ENCODE measurements around the gene L3HYPDH. TPM values are rescaled to one million over a fixed set of nuclear protein-coding genes. Genes with fewer than 3 reads are reported as not detected.
A peak's percentile ranks its signal among the peaks of the same experiment; 100 is the strongest.

L3HYPDH gene
- total RNA-seq (2014; rRNA removed; shearing (Covaris generic)) = 28.1 and 31.3 TPM in 2 replicates

DNA sequence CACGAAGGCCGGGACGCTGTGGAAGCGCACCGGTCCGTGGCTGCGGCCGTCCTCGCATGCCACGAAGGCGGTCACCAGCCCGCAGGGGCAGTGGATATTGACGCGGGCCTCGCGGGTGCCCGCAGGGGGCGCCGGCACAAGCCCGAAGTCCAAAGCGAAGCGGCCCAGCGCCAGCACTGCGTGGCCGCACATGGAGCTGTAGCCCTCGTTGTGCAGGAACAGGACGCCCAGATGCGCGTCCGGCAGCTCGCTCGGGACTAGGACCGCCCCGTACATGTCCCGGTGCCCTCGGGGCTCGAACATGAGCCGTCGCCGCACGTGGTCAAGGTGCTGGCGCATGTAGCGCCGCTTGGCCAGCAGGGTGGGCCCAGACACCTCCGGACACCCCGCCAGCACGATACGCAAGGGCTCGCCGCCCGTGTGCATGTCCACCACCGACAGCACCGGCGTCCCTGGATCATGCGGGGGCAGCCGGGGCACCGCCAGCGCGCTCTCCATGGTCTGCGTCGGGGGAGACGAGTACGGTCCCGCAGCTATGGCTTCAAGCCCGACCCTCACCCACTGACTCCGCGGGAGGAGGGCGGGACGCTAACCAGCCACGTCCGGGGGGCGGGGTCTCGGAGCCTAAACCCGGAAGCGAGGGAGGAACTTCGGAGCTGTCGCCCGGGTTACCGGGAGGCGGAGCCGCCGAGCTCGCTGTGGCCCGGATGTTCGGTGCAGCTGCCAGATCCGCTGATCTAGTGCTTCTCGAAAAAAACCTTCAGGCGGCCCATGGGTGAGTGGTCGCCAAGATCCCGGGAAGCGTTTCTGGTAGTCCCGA is at the start of gene L3HYPDH, which contains the start of gene JKAMP:
Gene L3HYPDH (minus strand): TSS at position 590 of the 820 bp plus-strand sequence. CDS start 92 bp downstream, at position 498.
Gene JKAMP (plus strand): TSS at position 699 of the 820 bp plus-strand sequence. CDS start 73 bp downstream, at position 772.
- DNase-seq (ENCODE audit: low spot score) = peak; percentile 78

DNA sequence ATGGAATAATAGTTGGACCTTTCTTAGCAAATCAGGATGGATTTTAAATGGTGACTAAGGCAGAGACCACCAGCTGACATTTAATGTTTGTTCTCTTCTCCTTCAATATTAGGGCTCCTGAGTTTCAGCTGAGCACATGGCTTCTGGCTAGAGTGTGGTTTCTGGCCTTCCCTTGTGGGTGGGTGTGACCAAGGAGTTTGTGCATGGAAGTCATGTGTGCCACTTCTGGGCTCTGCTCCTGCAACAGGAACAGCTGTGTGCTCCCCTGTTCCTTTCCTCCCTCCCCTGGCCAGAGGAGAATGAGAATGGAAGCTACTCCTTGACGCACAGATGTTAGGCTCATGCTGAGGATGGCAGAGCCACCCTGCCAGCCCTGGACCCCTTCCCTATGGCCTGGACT is 48.2 kb upstream of the L3HYPDH start:
- no peak for DNase-seq (ENCODE audit: low spot score)

DNA sequence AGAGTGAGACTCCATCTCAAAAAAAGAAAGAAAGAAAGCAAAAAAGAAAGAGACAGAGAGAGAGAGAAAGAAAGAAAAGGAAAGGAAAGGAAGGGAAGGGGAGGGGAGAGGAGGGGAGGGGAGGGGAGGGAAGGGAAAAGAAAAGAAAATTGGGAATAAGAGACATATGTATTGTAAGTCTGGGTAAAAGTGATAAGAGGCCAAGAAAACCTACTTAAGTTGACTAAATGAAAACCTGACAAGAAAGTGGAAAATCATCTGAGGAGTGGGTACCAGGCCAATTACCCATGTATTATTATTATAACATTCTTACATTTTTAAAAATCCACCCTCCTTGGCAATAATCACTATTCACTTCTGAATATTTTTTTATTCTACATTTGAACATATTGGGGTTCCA is 46.1 kb upstream of the L3HYPDH start:
- DNase-seq (ENCODE audit: low spot score) = no peak

DNA sequence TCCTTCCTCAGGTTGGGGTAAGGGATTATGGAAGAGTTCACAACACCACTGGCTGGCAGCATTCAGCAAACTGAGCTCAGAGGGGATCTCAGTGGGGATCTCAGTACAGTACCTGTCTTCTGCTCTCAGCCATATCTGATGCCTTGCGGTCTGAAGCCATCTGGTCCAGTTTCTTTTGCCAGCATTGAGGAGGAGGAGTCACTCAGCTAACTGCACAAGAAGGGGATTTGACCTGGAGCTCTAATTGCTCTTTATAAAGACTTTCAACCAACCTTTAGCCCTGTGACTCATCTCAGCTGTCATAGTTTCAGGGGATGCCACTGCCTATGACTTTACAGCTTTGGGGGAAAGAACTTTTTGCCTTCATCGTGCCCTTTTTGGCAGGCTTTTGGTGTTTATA is 45.0 kb upstream of the L3HYPDH start:
- DNase-seq (ENCODE audit: low spot score) = no peak

DNA sequence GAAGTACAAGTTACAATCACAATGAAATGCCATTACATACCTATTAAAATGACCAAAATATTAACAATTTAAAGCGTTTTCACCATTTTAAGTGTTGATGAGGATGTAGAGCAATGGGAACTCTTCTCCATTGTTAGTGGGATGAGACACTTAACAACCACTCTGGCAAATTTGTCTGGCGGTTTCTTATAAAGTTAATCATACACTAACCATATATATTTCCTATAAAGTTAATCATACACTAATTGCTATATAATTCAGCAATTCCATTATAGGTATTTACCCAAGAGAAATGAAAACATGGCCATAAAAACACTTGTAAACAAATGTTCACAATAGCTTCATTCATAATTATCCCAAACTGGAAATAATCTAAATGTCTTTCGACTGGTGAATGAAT is 36.0 kb upstream of the L3HYPDH start:
- no peak for DNase-seq (ENCODE audit: low spot score)

DNA sequence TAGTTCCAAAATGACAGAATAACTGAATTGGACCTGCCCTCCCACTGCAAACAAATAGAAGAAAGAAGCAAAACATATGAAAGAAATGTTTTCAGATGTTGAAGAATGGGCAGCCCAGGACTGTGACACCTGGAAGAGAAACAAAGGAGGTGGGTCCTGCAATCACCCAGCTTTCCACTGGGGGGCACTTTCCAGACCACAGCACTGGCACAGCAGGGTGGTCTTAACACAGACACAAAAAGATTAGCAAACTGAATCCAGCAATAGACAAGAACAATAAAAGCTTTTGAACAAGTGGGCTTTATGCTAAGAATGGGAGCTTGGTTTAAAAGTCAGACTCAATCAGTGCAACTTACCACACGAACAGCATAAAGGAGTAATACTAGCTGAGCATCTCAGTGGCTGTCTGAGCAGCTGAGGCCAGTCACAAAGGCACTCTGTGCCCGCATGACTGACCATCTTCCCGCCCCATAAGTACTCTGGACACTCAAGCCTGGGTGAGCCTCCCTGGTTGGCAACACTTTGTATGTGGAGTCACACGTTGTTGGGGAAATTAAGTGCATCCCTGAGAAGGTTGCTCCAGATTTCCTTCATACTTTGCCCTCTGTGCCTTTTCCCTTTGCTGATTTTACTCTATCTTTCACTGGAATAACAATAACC is 27.8 kb upstream of the L3HYPDH start:
- no peak for DNase-seq (ENCODE audit: low spot score)

DNA sequence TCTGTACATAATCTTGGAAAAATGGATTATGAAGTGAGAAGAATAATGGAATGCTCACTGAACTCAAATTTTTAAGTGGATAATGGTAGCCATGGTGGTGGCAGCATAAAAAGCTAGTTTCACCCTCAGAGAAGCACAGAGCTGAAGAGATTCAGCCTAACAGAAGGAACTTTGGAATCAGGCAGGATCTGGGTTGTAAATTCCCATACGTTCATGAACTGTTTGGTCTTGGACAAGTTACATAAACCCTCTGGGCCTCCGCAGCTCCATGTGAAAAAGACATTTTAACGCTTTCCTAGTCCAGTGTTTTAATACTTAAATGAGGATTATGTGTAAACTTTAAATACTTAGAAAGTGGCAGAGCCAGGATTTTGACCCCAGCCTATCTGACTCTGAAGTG is 26.8 kb upstream of the L3HYPDH start:
- DNase-seq (ENCODE audit: low spot score) = no peak

DNA sequence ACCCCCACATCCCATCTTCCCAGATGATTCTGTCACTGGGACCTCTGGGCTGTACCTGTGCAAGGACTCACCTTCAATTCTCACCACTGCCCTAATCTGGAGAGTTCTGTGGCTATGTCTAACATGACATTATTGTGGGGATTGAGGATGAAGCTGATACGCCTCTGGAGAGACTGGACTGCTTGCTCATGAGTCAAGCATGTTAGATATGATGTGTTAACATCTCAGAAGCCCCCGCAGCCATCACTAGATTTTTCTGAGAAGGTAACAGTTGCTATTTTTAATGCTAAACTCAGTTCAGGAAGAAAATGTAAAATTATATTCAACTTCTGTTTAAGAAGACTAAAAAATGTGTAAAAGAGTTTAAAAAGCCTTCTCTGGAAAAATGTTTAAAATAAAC is 25.8 kb upstream of the L3HYPDH start:
- no peak for DNase-seq (ENCODE audit: low spot score)

DNA sequence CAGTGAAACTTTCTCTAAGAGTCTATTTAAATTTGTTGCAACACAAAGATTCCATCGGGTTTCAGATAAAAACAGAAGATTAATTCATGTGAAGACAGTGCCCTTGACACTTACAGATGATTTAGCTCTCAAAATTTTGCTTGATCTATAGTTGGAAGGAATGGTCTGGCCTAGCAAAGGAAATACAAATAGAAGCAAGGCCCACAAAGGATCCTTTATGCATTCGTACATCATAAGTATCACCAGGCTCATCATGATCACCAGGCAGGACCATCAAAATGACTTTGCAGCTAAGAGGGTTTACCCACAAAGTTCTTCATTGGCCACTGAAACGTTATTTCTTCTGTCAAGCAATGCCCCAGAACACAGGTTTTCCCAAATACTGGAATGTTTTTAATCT is 24.9 kb upstream of the L3HYPDH start:
- no peak for DNase-seq (ENCODE audit: low spot score)

DNA sequence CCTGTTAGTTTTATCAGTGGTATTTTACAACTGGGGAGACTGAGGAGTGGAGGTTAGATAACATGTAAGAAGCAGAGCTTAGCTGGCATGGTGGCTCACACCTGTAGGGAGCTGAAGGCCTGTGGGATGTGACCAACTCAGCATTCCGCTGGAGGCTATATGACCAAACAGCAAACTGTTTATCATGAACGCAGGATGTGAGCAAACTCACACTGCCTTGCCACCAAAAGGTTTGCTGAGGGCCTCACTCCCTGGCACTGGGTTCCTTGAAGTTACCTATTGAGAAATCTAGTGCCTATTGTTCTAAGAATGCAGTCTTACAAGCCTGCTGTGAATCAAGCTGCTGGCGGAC is 23.5 kb upstream of the L3HYPDH start:
- DNase-seq (ENCODE audit: low spot score) = no peak

DNA sequence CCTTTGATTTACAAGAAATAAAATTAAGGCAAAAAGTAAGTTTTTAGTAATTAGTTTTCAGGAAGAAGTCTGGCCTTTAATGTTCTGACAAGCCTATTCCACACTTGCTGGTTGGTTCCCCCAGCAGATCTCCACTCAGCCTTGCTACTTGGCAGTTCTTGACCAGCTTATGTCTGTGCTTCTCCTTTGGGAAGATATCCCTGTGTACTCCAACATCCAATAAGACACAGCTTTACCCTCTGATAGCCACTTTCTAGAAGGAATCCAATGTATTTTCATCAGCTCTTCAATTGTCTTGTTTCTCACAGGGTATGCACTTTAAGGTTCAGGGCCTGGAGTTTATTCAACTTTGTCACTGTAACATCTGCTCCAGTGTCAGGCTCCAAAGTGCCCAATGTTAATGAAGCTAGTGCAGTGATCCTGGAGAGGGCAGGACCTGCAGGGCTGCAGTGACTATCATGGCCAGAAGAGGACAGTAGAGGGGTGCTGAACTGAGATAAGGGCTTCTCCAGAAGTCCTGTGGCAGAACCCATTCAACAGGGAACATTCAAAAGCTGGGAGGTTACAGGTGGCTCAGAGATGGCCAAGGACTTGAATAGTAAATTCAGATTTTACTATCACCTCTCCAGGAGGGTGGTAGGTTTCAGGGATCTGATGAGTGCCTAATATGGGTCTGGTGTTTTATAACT is 23.0 kb upstream of the L3HYPDH start:
- peak; percentile 51 for DNase-seq (ENCODE audit: low spot score)

DNA sequence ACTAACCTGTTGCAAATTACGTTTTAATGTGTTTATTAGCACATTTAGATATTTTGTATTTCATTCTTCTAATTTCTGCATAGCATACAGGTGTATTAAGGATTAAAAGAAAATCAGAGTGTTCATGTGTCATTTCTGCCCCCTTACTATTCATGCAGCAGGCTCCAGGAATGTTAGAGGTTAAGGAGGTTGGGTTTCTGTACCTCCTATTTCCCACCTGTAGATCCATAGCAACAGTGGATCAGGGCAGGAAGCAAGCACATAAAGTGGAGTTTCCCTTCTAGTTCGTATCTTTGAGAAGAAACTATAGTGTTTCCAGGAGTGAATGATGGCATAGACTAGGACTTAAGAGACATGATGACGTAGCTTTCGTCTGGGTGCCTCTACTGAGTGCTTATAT is 19.0 kb upstream of the L3HYPDH start:
- no peak for DNase-seq (ENCODE audit: low spot score)

DNA sequence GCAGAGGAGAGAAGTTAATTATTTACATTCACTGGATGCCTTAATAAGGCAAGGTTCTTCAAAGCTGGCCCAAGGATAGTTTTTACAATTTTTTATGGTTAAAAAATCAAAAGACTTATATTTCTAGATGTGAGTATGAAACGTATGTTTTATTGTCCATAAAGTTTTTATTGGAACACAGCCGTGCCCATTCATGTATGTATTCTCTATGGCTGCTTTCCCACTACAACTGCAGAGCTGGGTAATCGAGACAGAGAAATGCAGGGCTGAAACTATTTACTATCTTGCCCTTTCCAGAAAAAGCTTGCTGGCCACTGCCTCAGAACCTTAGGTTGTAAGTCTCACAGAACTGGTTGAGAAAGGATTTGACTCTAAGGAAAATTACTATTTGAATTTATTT is 16.5 kb upstream of the L3HYPDH start:
- DNase-seq (ENCODE audit: low spot score) = no peak

DNA sequence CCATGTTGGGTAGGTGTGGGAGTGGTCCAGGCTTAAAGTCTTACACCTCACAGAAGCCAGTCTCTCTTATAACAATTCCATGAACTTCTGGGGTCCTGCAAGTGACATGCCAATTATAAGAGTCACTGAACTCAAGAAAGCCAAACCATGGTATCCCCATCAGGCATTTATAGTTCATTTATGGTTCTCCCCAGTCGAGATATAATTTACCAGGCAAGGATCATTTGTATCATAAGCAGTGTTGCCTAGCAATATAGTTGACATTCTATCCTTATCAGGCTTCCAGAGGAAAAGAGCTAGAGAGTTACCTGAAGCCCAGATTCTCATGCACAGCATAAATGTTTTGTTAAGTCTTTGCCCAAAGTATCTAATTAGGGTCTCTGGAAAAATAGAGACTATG is 8.2 kb upstream of the L3HYPDH start:
- no peak for DNase-seq (ENCODE audit: low spot score)

DNA sequence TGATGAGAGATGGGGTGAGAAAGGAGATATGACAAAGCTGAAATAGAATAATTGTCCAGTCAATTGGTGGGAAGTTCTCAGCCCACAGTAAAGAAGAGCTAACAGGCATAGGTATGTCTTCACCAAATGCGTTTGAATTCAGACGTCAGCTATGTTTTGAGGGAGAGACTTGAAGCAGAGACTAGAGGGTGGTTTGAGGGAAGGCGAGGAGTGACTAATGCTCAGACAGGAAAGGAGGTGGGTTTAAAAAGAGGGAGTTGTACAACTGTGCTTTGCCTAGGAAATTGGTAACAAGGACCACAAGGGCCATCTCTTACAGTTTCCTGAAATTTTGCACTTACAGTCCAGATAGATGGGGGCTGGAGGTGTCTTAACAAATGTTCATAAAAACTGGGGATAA is 6.5 kb upstream of the L3HYPDH start:
- no peak for DNase-seq (ENCODE audit: low spot score)

DNA sequence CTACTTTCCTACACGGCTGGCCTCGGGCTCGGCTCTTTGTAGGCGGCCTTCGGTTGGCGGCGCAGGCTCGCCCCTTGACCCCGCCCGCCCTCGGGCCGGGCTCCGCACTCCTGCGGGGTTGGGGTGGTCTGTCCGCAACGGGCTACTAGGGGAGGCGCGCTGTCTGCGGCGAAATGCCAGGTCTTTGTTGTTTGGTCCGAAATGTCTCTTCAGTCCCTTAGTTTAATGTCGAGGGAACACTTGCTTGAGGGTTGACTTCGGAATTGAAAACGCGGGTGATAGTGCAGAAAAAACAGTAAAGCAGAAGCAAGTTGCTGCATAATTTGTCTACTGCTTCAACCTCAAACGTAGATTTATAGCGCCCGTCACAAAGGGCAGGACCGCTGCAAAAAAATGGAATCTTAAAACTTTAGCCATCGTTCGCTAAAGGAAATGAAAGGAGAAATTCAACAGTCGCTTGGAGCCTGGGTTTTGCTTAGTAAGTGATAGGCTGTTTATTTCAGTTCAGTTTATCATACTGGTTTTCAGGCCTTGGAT is 499 bp upstream of the L3HYPDH start:
- DNase-seq (ENCODE audit: low spot score) = peak; percentile 14

DNA sequence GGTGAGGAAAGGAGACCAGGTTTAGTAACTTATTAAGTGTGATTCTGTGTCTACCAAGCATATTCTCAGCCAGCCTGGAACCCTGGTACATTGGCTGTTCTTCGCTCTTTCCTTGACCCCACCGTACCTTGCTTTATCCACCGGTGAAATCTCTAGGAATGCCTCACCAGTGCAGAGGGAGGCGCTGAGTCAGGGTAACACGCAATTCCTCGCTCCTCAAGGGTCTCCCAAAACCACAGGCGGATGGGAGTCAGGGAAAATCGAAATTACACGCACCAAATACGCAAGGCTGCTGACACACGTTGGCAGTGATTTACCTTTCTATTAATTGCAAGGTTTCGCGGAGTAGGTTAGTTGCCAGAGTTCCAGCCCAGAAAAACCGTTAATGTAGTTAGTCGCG is 845 bp downstream of the L3HYPDH start:
- peak; percentile 12 for DNase-seq (ENCODE audit: low spot score)

DNA sequence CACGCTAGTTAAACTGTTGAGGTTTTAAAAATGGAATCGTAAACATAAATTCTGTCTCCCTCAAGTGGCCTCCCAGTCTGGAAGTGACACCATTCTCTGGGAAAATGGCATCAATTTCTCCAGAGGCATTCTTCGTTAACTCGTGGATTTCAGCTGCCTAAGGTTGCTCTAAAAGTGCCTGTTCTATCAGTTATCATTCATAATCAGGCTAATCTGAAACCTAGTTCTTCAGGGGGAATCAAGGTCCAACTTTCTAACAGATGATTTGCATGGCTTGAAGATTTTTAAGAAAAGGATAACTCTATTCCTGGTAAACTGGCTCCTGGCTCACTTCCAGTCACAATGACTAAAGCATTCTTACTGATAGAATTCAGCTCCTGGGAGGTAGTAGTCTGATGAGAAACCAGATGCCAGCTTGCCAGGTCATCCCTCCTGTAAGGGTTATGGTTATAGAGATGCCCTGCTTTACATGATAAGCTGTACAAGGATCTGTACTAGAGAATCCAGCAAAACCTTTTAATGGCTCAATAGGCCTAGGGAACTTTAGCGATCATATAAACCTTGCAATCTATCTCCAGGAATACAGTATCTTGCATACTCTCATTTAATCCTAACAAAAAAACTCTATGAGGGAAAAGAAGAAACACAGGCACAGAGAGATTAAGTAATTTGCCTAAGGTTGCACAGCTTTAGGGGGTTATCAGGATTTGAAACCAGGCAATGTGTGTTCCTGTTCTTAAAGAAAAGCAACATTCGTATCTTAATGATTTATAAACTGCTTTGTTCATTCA is 1.5 kb downstream of the L3HYPDH start:
- peak; percentile 91 for DNase-seq (ENCODE audit: low spot score)

DNA sequence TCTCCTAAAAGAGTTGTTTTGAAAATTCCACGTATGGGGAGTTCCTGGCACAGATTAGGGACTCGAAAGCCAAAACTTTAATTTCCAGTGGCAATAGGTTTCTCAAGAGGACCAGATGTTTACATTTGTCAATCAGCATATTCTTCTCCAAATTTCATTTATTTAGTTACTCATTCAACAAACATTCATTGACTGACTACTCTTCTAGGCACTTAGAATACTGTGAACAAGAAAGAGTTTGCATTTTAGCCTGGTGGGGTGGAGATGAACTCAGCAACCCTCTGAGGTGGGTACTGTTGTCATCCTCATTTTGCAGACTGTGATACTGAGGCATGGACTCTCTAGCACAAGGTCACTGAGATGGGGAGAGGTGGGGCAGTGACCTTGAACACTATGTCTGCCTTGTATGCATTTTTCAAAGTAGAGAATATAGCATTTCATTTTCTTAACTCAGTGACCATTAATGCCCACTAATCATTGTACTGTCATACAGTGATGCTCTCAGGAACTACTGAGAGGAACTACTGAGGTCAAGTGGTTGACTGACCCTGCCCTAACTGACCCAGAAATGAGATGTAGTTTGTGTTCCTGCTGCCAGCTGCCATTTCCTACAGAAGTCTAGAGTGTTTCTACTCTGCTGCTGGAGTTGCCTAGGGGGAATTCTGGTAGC is 2.2 kb downstream of the L3HYPDH start:
- peak; percentile 4 for DNase-seq (ENCODE audit: low spot score)

DNA sequence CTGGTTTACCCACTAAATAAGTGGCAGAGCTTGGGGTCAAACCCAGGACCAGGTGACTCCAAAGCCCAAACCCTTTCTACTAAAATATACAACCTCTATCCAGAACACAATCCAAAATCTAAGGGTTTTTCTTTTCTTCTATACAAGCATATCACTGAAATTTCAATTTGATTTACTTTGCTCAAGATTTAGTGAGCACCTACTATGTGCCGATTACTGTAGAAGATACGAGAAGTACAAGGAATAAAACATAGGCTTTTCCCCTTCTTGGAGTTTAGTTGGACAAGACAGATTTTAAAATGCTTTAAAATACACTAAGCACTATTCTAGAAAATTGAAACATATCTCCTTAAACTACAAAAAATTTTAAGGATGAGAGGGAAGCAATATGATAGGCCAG is 2.8 kb downstream of the L3HYPDH start:
- no peak for DNase-seq (ENCODE audit: low spot score)

DNA sequence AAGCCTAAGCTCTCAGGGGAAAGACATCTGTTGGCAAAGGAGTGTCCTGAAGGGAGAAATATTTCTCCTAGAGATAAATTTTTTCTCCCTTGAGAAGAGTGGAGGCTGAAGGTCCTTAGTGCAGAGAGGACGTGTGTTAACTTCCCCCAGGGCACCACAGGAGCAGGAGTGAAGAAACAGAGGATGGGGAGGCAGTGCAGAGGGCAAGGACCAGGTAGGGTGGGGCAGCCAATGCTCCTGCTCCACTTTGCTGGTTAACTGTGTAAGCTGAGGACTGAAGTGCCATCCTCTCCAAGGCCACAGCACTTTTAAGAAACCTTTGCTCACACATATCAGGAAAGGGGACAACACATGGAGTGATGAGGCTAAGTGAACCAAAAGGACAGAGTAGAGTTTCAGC is 4.0 kb downstream of the L3HYPDH start:
- no peak for DNase-seq (ENCODE audit: low spot score)
